BLaER1 (cell line): ENCODE measurements around the gene GRPEL2.

ENCODE experiments used
- H3K27ac ChIP-seq: shearing (Covaris generic); formaldehyde crosslinking; 2 replicates; pipeline ENCODE4 v1.8.1; 2022
- H3K27me3 ChIP-seq: shearing (Covaris generic); formaldehyde crosslinking; 2 replicates; pipeline ENCODE4 v1.8.1; 2022
- H3K36me3 ChIP-seq: shearing (Covaris generic); formaldehyde crosslinking; 2 replicates; pipeline ENCODE4 v1.8.1; 2022
- H3K4me1 ChIP-seq: shearing (Covaris generic); formaldehyde crosslinking; 2 replicates; pipeline ENCODE4 v1.8.1; 2022
- H3K4me2 ChIP-seq: shearing (Covaris generic); formaldehyde crosslinking; 2 replicates; pipeline ENCODE4 v1.8.1; 2022
- H3K4me3 ChIP-seq: shearing (Covaris generic); formaldehyde crosslinking; 2 replicates; pipeline ENCODE4 v1.8.1; 2022
- H3K9ac ChIP-seq: shearing (Covaris generic); formaldehyde crosslinking; 2 replicates; pipeline ENCODE4 v1.8.1; 2022
- H3K9me3 ChIP-seq: shearing (Covaris generic); formaldehyde crosslinking; 2 replicates; pipeline ENCODE4 v1.8.1; 2022
- H4K20me1 ChIP-seq: shearing (Covaris generic); formaldehyde crosslinking; 2 replicates; pipeline ENCODE4 v1.8.1; 2022
- Cebpa-rat ChIP-seq: shearing (Covaris generic); IDR thresholded peaks from 2 replicates; pipeline ENCODE4 v1.8.1; 2022

GRPEL2 gene

GRCh38 chr5:149303210-149303609 is 42.1 kb upstream of the GRPEL2 start:
- no peaks in the 10 kb centered on the region for H4K20me1 ChIP-seq
- H3K36me3 ChIP-seq, result no peaks in the 10 kb centered on the region
- H3K4me3 ChIP-seq, result no peak overlapping the region
- no peak overlapping the region for H3K4me2 ChIP-seq
- H3K9ac ChIP-seq, result no peak overlapping the region
- no peaks in the 10 kb centered on the region for H3K27me3 ChIP-seq
- no peak for TF ChIP-seq Cebpa-rat
- no peaks in the 10 kb centered on the region for H3K9me3 ChIP-seq
- H3K4me1 ChIP-seq, result peaks cover 74% of the 10 kb centered on the region
- H3K27ac ChIP-seq, result no peak overlapping the region

GRCh38 chr5:149304195-149305078 is 40.9 kb upstream of the GRPEL2 start:
- H3K9me3 ChIP-seq, result no peaks in the 10 kb centered on the region

GRCh38 chr5:149309354-149309753 is 35.9 kb upstream of the GRPEL2 start:
- Histone ChIP-seq H3K27me3 (no peaks in the 10 kb centered on the region), H3K36me3 (no peaks in the 10 kb centered on the region), H4K20me1 (no peaks in the 10 kb centered on the region), H3K27ac (peak overlapping the region; percentile 63), H3K4me2 (peak overlapping the region; percentile 74), H3K9me3 (no peaks in the 10 kb centered on the region), H3K9ac (no peak overlapping the region), H3K4me3 (no peak overlapping the region), H3K4me1 (peaks cover 66% of the 10 kb centered on the region)
- TF ChIP-seq Cebpa-rat, result no peak

More at GRCh38 chr5:149304195-149305078, 40.9 kb upstream of the GRPEL2 start:
- Histone ChIP-seq H3K4me1 (peaks cover 71% of the 10 kb centered on the region), H3K27ac (peak overlapping the region; percentile 52; the same call in 1 of the 2 replicates), H4K20me1 (no peaks in the 10 kb centered on the region), H3K27me3 (no peaks in the 10 kb centered on the region), H3K4me2 (peak overlapping the region; percentile 55), H3K9ac (peak overlapping the region; percentile 12; the same call in 1 of the 2 replicates), H3K36me3 (no peaks in the 10 kb centered on the region), H3K4me3 (no peak overlapping the region)
- TF ChIP-seq Cebpa-rat, result no peak

- TF ChIP-seq Cebpa-rat, result no peak
- Histone ChIP-seq H3K27ac (no peak overlapping the region), H3K9ac (no peak overlapping the region; the same call in 1 of the 2 replicates), H3K4me3 (no peak overlapping the region), H3K36me3 (no peaks in the 10 kb centered on the region), H3K4me2 (peak overlapping the region; percentile 74), H3K9me3 (no peaks in the 10 kb centered on the region), H3K4me1 (peaks cover 54% of the 10 kb centered on the region), H4K20me1 (no peaks in the 10 kb centered on the region), H3K27me3 (no peaks in the 10 kb centered on the region)
These were observed 34.8 kb upstream of the GRPEL2 start for GRCh38 chr5:149310488-149310887.

GRCh38 chr5:149310947-149311658 is 34.2 kb upstream of the GRPEL2 start:
- Histone ChIP-seq H3K4me1 (peaks cover 50% of the 10 kb centered on the region), H3K4me3 (no peak overlapping the region), H3K27me3 (no peaks in the 10 kb centered on the region), H4K20me1 (no peaks in the 10 kb centered on the region), H3K4me2 (peak overlapping the region; percentile 74), H3K9ac (peak overlapping the region; percentile 61), H3K27ac (peak overlapping the region; percentile 74), H3K9me3 (no peaks in the 10 kb centered on the region), H3K36me3 (no peaks in the 10 kb centered on the region)
- no peak for TF ChIP-seq Cebpa-rat

GRCh38 chr5:149313151-149313841 is 32.0 kb upstream of the GRPEL2 start:
- Histone ChIP-seq H3K4me1 (peaks cover 50% of the 10 kb centered on the region), H4K20me1 (no peaks in the 10 kb centered on the region), H3K36me3 (no peaks in the 10 kb centered on the region), H3K27me3 (no peaks in the 10 kb centered on the region), H3K9me3 (no peaks in the 10 kb centered on the region), H3K4me2 (no peak overlapping the region), H3K4me3 (no peak overlapping the region), H3K9ac (no peak overlapping the region), H3K27ac (peak overlapping the region; percentile 21; the same call in 1 of the 2 replicates)
- TF ChIP-seq Cebpa-rat, result no peak

GRCh38 chr5:149314571-149315111 is 30.7 kb upstream of the GRPEL2 start:
- Histone ChIP-seq H4K20me1 (no peaks in the 10 kb centered on the region), H3K9ac (no peak overlapping the region), H3K27me3 (no peaks in the 10 kb centered on the region), H3K4me2 (no peak overlapping the region), H3K9me3 (no peaks in the 10 kb centered on the region), H3K36me3 (no peaks in the 10 kb centered on the region; the same call in 1 of the 2 replicates), H3K4me1 (peaks cover 39% of the 10 kb centered on the region), H3K4me3 (no peak overlapping the region), H3K27ac (no peak overlapping the region)
- TF ChIP-seq Cebpa-rat, result no peak

GRCh38 chr5:149315753-149316152 is 29.5 kb upstream of the GRPEL2 start:
- no peak overlapping the region for H3K4me2 ChIP-seq
- H3K4me1 ChIP-seq, result peaks cover 28% of the 10 kb centered on the region
- H3K36me3 ChIP-seq, result no peaks in the 10 kb centered on the region; the same call in 1 of the 2 replicates
- no peak overlapping the region for H3K4me3 ChIP-seq
- H3K27me3 ChIP-seq, result no peaks in the 10 kb centered on the region
- no peak for TF ChIP-seq Cebpa-rat
- H3K27ac ChIP-seq, result no peak overlapping the region
- no peaks in the 10 kb centered on the region for H4K20me1 ChIP-seq
- H3K9me3 ChIP-seq, result no peaks in the 10 kb centered on the region
- H3K9ac ChIP-seq, result no peak overlapping the region
